RWPE2 (cell line): Measurements from ENCODE around the gene M1AP.

Experiments
- ATAC-seq: fragments of 200-7000 bp; cut with Tn5 transposase; 3 replicates; pipeline ENCODE4 v1.9.1; 2021; ENCODE audit warnings: low read depth
- DNase-seq: peaks from one replicate; pipeline ENCODE4 v3.0.0-alpha.2; 2020; ENCODE audit warnings: low spot score
- H3K27ac ChIP-seq: fragments of 450-650 bp; 2 replicates; pipeline ENCODE4 v1.5.1; 2017; ENCODE audit warnings: mild to moderate bottlenecking; ENCODE audit not compliant: poor library complexity, severe bottlenecking
- H3K27me3 ChIP-seq: fragments of 250-450 bp; sonication (Bioruptor Pico); 2 replicates; pipeline ENCODE4 v1.5.1; 2021; ENCODE audit warnings: mild to moderate bottlenecking, moderate library complexity; ENCODE audit not compliant: insufficient read depth, poor library complexity, severe bottlenecking
- H3K36me3 ChIP-seq: fragments of 250-450 bp; sonication (Bioruptor Pico); 2 replicates; pipeline ENCODE4 v1.5.1; 2020; ENCODE audit warnings: low read depth, mild to moderate bottlenecking, moderate library complexity
- H3K4me1 ChIP-seq: fragments of 250-450 bp; sonication (Bioruptor Pico); 2 replicates; pipeline ENCODE4 v1.5.1; 2021; ENCODE audit warnings: mild to moderate bottlenecking, moderate library complexity; ENCODE audit not compliant: insufficient read depth, poor library complexity, severe bottlenecking
- H3K4me3 ChIP-seq: fragments of 250-450 bp; sonication (Bioruptor Pico); 2 replicates; pipeline ENCODE4 v1.5.1; 2021; ENCODE audit warnings: mild to moderate bottlenecking, moderate library complexity; ENCODE audit not compliant: severe bottlenecking
- H3K9me3 ChIP-seq: fragments of 250-450 bp; sonication (Bioruptor Pico); 2 replicates; pipeline ENCODE4 v1.5.1; 2021; ENCODE audit warnings: mild to moderate bottlenecking, moderate library complexity; ENCODE audit not compliant: severe bottlenecking
- TF ChIP-seq, protein P1 (sequence below): fragments of 450-650 bp; IDR thresholded peaks from one replicate; pipeline ENCODE4 v1.5.1; 2017; ENCODE audit warnings: mild to moderate bottlenecking, moderate library complexity; ENCODE audit not compliant: poor library complexity, severe bottlenecking

M1AP gene

DNA sequence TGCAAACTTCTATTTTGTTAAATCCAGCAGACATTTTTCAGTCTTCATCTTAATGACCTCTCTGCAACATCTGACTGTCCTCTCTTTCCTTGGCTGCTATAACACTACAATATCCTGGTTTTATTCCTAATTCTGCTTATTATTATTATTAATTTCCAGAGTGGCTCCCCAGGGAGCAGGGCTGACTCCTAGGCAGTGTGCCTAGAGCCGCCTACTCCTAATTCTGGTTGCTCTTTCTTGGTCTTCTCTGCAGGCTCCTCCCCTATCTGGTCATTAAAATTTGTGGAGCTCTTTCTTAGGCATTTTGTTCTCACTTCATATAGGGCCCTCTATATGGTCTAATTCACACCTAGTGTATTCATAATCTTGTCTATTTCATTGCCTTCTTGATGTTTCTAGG is 105.2 kb downstream of the M1AP start:
- Histone ChIP-seq H3K4me3 (no peak overlapping the region), H3K27ac (no peak overlapping the region), H3K27me3 (no peaks in the 10 kb centered on the region), H3K4me1 (no peaks in the 10 kb centered on the region), H3K36me3 (no peaks in the 10 kb centered on the region), H3K9me3 (no peaks in the 10 kb centered on the region)
- no peak for ATAC-seq
- no peak for DNase-seq
- TF ChIP-seq, protein P1, sequence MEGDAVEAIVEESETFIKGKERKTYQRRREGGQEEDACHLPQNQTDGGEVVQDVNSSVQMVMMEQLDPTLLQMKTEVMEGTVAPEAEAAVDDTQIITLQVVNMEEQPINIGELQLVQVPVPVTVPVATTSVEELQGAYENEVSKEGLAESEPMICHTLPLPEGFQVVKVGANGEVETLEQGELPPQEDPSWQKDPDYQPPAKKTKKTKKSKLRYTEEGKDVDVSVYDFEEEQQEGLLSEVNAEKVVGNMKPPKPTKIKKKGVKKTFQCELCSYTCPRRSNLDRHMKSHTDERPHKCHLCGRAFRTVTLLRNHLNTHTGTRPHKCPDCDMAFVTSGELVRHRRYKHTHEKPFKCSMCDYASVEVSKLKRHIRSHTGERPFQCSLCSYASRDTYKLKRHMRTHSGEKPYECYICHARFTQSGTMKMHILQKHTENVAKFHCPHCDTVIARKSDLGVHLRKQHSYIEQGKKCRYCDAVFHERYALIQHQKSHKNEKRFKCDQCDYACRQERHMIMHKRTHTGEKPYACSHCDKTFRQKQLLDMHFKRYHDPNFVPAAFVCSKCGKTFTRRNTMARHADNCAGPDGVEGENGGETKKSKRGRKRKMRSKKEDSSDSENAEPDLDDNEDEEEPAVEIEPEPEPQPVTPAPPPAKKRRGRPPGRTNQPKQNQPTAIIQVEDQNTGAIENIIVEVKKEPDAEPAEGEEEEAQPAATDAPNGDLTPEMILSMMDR, result no peak

GRCh38 chr2:74540291-74540690 is 107.8 kb downstream of the M1AP start:
- no peaks in the 10 kb centered on the region for H3K9me3 ChIP-seq
- ATAC-seq (no peak), DNase-seq (no peak)
- H3K4me3 ChIP-seq, result no peak overlapping the region
- H3K36me3 ChIP-seq, result no peaks in the 10 kb centered on the region
- no peak overlapping the region for H3K27ac ChIP-seq
- peaks cover 7% of the 10 kb centered on the region for H3K4me1 ChIP-seq
- TF ChIP-seq, protein P1, result no peak
- H3K27me3 ChIP-seq, result no peaks in the 10 kb centered on the region

DNA sequence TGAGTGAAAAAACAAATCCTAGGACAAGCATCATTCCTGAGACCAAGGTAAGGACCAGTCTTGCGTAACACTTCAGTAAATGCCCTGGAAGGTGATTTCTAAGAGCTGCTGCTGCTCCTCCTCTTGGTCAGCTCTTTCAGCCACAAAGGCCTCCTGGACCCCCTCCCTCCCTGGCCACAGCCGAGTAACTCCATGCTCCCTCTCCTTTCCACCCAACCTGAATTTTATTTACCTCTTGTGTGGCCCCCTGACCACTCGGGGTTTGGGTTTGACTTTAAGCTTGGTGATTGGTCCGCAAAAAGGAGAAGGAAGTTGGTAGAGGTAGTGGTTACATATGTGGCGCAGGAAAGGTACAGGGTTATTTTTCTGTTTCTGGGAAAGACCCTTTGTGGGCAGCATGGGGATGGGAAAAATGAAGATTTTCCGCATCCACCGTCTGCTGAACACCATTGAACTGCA is 109.2 kb downstream of the M1AP start:
- DNase-seq (no peak), ATAC-seq (no peak)
- Histone ChIP-seq H3K27ac (no peak overlapping the region), H3K36me3 (no peaks in the 10 kb centered on the region), H3K27me3 (no peaks in the 10 kb centered on the region), H3K9me3 (no peaks in the 10 kb centered on the region), H3K4me1 (peaks cover 7% of the 10 kb centered on the region), H3K4me3 (no peak overlapping the region)
- TF ChIP-seq, protein P1, result no peak

DNA sequence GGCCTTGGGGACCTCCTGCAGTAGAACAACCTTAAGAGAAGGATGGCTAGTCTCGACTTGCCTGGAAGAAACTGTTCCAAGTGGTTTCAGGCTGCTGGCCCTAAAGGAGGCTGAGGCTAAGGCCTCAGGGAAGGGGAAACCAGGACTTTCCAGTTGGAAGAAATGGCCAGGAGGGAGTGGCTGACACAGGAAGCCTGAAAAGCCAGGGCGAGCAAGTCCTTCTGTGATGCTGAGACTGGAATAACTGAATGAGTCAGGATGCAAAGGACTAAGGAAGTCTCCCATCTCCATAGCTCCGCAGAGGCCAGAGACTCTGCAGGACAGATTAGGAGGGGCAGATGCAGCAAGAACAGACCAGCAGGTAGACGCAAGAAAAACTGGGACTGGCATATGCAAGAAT is 111.0 kb downstream of the M1AP start:
- H3K27me3 ChIP-seq, result no peaks in the 10 kb centered on the region
- TF ChIP-seq, protein P1, result no peak
- H3K9me3 ChIP-seq, result no peaks in the 10 kb centered on the region
- H3K4me3 ChIP-seq, result no peak overlapping the region
- H3K4me1 ChIP-seq, result peaks cover 7% of the 10 kb centered on the region
- H3K36me3 ChIP-seq, result peaks cover 8% of the 10 kb centered on the region; the same call in 1 of the 2 replicates
- ATAC-seq (peak; percentile 53), DNase-seq (no peak)
- H3K27ac ChIP-seq, result no peak overlapping the region

- no peak for DNase-seq
- ATAC-seq, result no peak
- peaks cover 11% of the 10 kb centered on the region; the same call in 1 of the 2 replicates for H3K36me3 ChIP-seq
- peaks cover 7% of the 10 kb centered on the region for H3K4me1 ChIP-seq
- no peak overlapping the region for H3K27ac ChIP-seq
- H3K4me3 ChIP-seq, result no peak overlapping the region
- no peaks in the 10 kb centered on the region for H3K27me3 ChIP-seq
- H3K9me3 ChIP-seq, result no peaks in the 10 kb centered on the region
- TF ChIP-seq, protein P1, result no peak
Observed at GRCh38 chr2:74536166-74536950, 111.8 kb downstream of the M1AP start.
